Ascending aorta (tissue), 2 donors: Measurements from ENCODE around the gene XRCC6. TPM values are rescaled to one million over a fixed set of nuclear protein-coding genes. Genes with fewer than 3 reads are reported as not detected.

Experiments used
- DNase-seq, 2 donors: peaks; one replicate each; pipeline ENCODE4 v3.0.0-alpha.2; 2019; ENCODE audit warnings: low spot score in 2 of 2
- H3K27ac ChIP-seq, 2 donors: fragments of 200-600 bp; sonication (generic); one replicate each; pipeline ENCODE4 v1.5.1; 2016 to 2017; ENCODE audit warnings: mild to moderate bottlenecking in 1 of 2
- H3K27me3 ChIP-seq: fragments of 200-600 bp; sonication (generic); one replicate; pipeline ENCODE4 v1.5.1; 2017
- H3K36me3 ChIP-seq, 2 donors: fragments of 200-600 bp; sonication (generic); one replicate each; pipeline ENCODE4 v1.5.1; 2016
- H3K4me1 ChIP-seq, 2 donors: fragments of 200-600 bp; sonication (generic); one replicate each; pipeline ENCODE4 v1.5.1; 2016 to 2017; ENCODE audit warnings: mild to moderate bottlenecking in 1 of 2
- H3K4me3 ChIP-seq, 2 donors: fragments of 200-600 bp; sonication (generic); one replicate each; pipeline ENCODE4 v1.5.1; 2016 to 2017; ENCODE audit warnings: mild to moderate bottlenecking in 1 of 2
- H3K9me3 ChIP-seq, 2 donors: fragments of 200-600 bp; sonication (generic); one replicate each; pipeline ENCODE4 v1.5.1; 2016
- CTCF ChIP-seq, 3 experiments: fragments of 200-600 bp in 2 of 3; fragments of 450-650 bp in 1 of 3; sonication (generic) in 2 of 3; IDR thresholded peaks; one replicate each; pipeline ENCODE4 v1.5.1; 2016 to 2019; ENCODE audit warnings: antibody characterized with exemption in 3 of 3, mild to moderate bottlenecking in 1 of 3, moderate library complexity in 1 of 3
- intact Hi-C: fragments of 100-400 bp; cut with DNase I; formaldehyde crosslinking; loops from one replicate; pipeline ENCODE4 v1.15.1; 2023
- total RNA-seq: library from RNA; depleted of rRNA; stranded (reverse); fragments of >200 nt; gene quantifications from one replicate; pipeline ENCODE4 v1.1.0, GENCODE V29; 2016

The XRCC6 gene
- total RNA-seq, 1 donor from 2014 or later = 89.7 TPM

GRCh38 chr22:41576877-41577276, 44.2 kb upstream of the XRCC6 start:
- TF ChIP-seq CTCF (IDR thresholded peaks at IDR 0.05) = peak; percentile 70 to 78 (median 77)
- Histone ChIP-seq H3K9me3 (no peaks in the 10 kb centered on the region), H3K27ac (peak overlapping the region; percentile 6 to 35), H3K36me3 (peaks cover 42 to 70% of the 10 kb centered on the region in 2 donors), H3K27me3 (no peaks in the 10 kb centered on the region), H3K4me3 (no peak overlapping the region), H3K4me1 (no peaks in the 10 kb centered on the region)
- intact Hi-C loops = no loop called here
- peak in 1 of 2 donors; percentile 84 for DNase-seq

GRCh38 chr22:41578114-41578513, 43.0 kb upstream of the XRCC6 start:
- no peaks in the 10 kb centered on the region for H3K4me1 ChIP-seq
- no peaks in the 10 kb centered on the region for H3K9me3 ChIP-seq
- intact Hi-C loops = no loop called here
- H3K4me3 ChIP-seq = no peak overlapping the region
- DNase-seq = no peak
- peaks cover 32 to 70% of the 10 kb centered on the region in 2 donors for H3K36me3 ChIP-seq
- H3K27ac ChIP-seq = no peak overlapping the region
- no peaks in the 10 kb centered on the region for H3K27me3 ChIP-seq
- TF ChIP-seq CTCF (IDR thresholded peaks at IDR 0.05) = no peak

GRCh38 chr22:41578818-41579217, 42.3 kb upstream of the XRCC6 start:
- no peak for TF ChIP-seq CTCF (IDR thresholded peaks at IDR 0.05)
- H3K4me3 ChIP-seq = no peak overlapping the region
- no peak overlapping the region for H3K27ac ChIP-seq
- no peak for DNase-seq
- no peaks in the 10 kb centered on the region for H3K9me3 ChIP-seq
- peaks cover 31 to 71% of the 10 kb centered on the region in 2 donors for H3K36me3 ChIP-seq
- no peaks in the 10 kb centered on the region for H3K4me1 ChIP-seq
- intact Hi-C loops = no loop called here
- no peaks in the 10 kb centered on the region for H3K27me3 ChIP-seq

- intact Hi-C loops = no loop called here
- TF ChIP-seq CTCF (IDR thresholded peaks at IDR 0.05) = no peak
- Histone ChIP-seq H3K9me3 (no peaks in the 10 kb centered on the region), H3K4me1 (no peaks in the 10 kb centered on the region), H3K4me3 (no peak overlapping the region), H3K36me3 (peaks cover 29 to 75% of the 10 kb centered on the region in 2 donors), H3K27me3 (no peaks in the 10 kb centered on the region), H3K27ac (no peak overlapping the region)
- no peak for DNase-seq
Measured at GRCh38 chr22:41579297-41579996, 41.6 kb upstream of the XRCC6 start.

- no peaks in the 10 kb centered on the region for H3K4me1 ChIP-seq
- H3K4me3 ChIP-seq = no peak overlapping the region
- TF ChIP-seq CTCF (IDR thresholded peaks at IDR 0.05) = no peak
- H3K9me3 ChIP-seq = no peaks in the 10 kb centered on the region
- no peak overlapping the region for H3K27ac ChIP-seq
- no peaks in the 10 kb centered on the region for H3K27me3 ChIP-seq
- H3K36me3 ChIP-seq = peaks cover 25 to 80% of the 10 kb centered on the region in 2 donors
- intact Hi-C loops = no loop called here
- no peak for DNase-seq
Measured at GRCh38 chr22:41579997-41580355, 41.1 kb upstream of the XRCC6 start.
